Prostate gland (tissue), 2 donors: ENCODE data around the gene EIF3I. TPM values are rescaled to one million over a fixed set of nuclear protein-coding genes. Genes with fewer than 3 reads are reported as not detected.

ENCODE experiments used
- DNase-seq: peaks from one replicate; pipeline ENCODE4 v3.0.0-alpha.2; 2019; ENCODE audit warnings: low spot score
- H3K27ac ChIP-seq, 2 donors: fragments of 200-600 bp; sonication (generic); 2 replicates each; pipeline ENCODE4 v1.5.1; 2017 to 2019
- H3K27me3 ChIP-seq: fragments of 200-600 bp; sonication (generic); replicated peaks from 2 replicates; pipeline ENCODE4 v1.5.1; 2019; ENCODE audit not compliant: insufficient read depth
- H3K36me3 ChIP-seq, 2 donors: fragments of 200-600 bp; sonication (generic); 1 replicate in 1 of 2; 2 replicates in 1 of 2; pipeline versions ENCODE4 v1.5.1 to v1.8.1; 2017 to 2019
- H3K4me1 ChIP-seq: fragments of 200-600 bp; sonication (generic); replicated peaks from 2 replicates; pipeline ENCODE4 v1.5.1; 2019
- H3K4me3 ChIP-seq, 2 donors: fragments of 200-600 bp; sonication (generic); 2 replicates each; pipeline ENCODE4 v1.5.1; 2017 to 2019
- H3K9me3 ChIP-seq: fragments of 200-600 bp; sonication (generic); 2 replicates; pipeline ENCODE4 v1.5.1; 2017
- CTCF ChIP-seq, 4 experiments: fragments of 200-600 bp in 2 of 4; fragments of 450-650 bp in 2 of 4; sonication (generic) in 2 of 4; IDR thresholded peaks; 1 replicate in 3 of 4; 2 replicates in 1 of 4; pipeline ENCODE4 v1.5.1; 2016 to 2019; ENCODE audit warnings: antibody characterized with exemption in 4 of 4, mild to moderate bottlenecking in 2 of 4, moderate library complexity in 2 of 4
- POLR2A ChIP-seq: fragments of 450-650 bp; IDR thresholded peaks from one replicate; pipeline ENCODE4 v1.6.1; 2016; ENCODE audit warnings: antibody characterized with exemption, mild to moderate bottlenecking
- POLR2AphosphoS5 ChIP-seq: sonication (generic); formaldehyde crosslinking; IDR thresholded peaks from one replicate; pipeline ENCODE4 v1.6.1; 2017; ENCODE audit warnings: antibody characterized with exemption
- WGBS: methylation state at CpG from one replicate; pipeline ENCODE4 v1.1.5; 2018; 5-methylcytosine and 5-hydroxymethylcytosine counted together
- intact Hi-C: fragments of 100-400 bp; cut with DNase I; formaldehyde crosslinking; loops from one replicate; pipeline ENCODE4 v1.14.2; 2022
- total RNA-seq, 2 donors: library from RNA; depleted of rRNA; stranded (reverse); fragments of >200 nt; gene quantifications; one replicate each; pipeline ENCODE4 v1.1.0, GENCODE V29; 2016

EIF3I gene
- total RNA-seq, 2 donors from 2014 or later: 158 to 181 TPM

GRCh38 chr1:32249831-32250525 lies 27.8 kb downstream of the EIF3I start:
- no peak overlapping the region for H3K4me3 ChIP-seq
- H3K27me3 ChIP-seq: no peaks in the 10 kb centered on the region
- H3K36me3 ChIP-seq: no peaks in the 10 kb centered on the region
- 78% methylated on average over 9 of the region's 9 CpGs for WGBS
- intact Hi-C loops: no loop called here
- TF ChIP-seq POLR2AphosphoS5 (peak; percentile 8), CTCF (IDR thresholded peaks at IDR 0.05) (no peak)
- no peak for DNase-seq
- no peak overlapping the region for H3K27ac ChIP-seq
- no peaks in the 10 kb centered on the region for H3K4me1 ChIP-seq
- no peaks in the 10 kb centered on the region for H3K9me3 ChIP-seq

- H3K27ac ChIP-seq: peak within 1 kb of the TSS; percentile 11 to 15
- 81% methylated on average over 25 of the region's 25 CpGs for WGBS
- H3K9me3 ChIP-seq: no peaks in the 10 kb centered on the region
- TF ChIP-seq POLR2A (no peak), POLR2AphosphoS5 (no peak), CTCF (IDR thresholded peaks at IDR 0.05) (no peak)
- no peaks in the 10 kb centered on the region for H3K4me1 ChIP-seq
- no peak within 1 kb of the TSS for H3K4me3 ChIP-seq
- DNase-seq: no peak
- intact Hi-C loops: no loop called here
- H3K36me3 ChIP-seq: no peaks in the 10 kb centered on the region
- H3K27me3 ChIP-seq: no peaks in the 10 kb centered on the region
These were observed 28.9 kb downstream of the EIF3I start, which contains the start of gene LCK for GRCh38 chr1:32250893-32251716. TSS of gene LCK (plus strand) at chr1:32251265. CDS start at chr1:32274330, 23,065 bp downstream.

GRCh38 chr1:32255072-32256071 lies 33.2 kb downstream of the EIF3I start:
- no peak overlapping the region for H3K27ac ChIP-seq
- no peaks in the 10 kb centered on the region for H3K36me3 ChIP-seq
- TF ChIP-seq CTCF (IDR thresholded peaks at IDR 0.05) (no peak), POLR2A (no peak), POLR2AphosphoS5 (no peak)
- WGBS: 82% methylated on average over 10 of the region's 10 CpGs
- no peaks in the 10 kb centered on the region for H3K9me3 ChIP-seq
- intact Hi-C loops: no loop called here
- no peaks in the 10 kb centered on the region for H3K27me3 ChIP-seq
- no peaks in the 10 kb centered on the region for H3K4me1 ChIP-seq
- no peak overlapping the region for H3K4me3 ChIP-seq
- no peak for DNase-seq

- no peak for DNase-seq
- 67% methylated on average over 9 of the region's 9 CpGs for WGBS
- H3K36me3 ChIP-seq: no peaks in the 10 kb centered on the region
- H3K4me3 ChIP-seq: no peak overlapping the region
- no peaks in the 10 kb centered on the region for H3K9me3 ChIP-seq
- no peaks in the 10 kb centered on the region for H3K27me3 ChIP-seq
- H3K27ac ChIP-seq: no peak overlapping the region
- TF ChIP-seq CTCF (IDR thresholded peaks at IDR 0.05) (no peak), POLR2A (no peak), POLR2AphosphoS5 (no peak)
- intact Hi-C loops: no loop called here
- no peaks in the 10 kb centered on the region for H3K4me1 ChIP-seq
These were observed 34.4 kb downstream of the EIF3I start for GRCh38 chr1:32256473-32257226.
